Ascending aorta (tissue), 2 donors: ENCODE measurements around the gene TFF2. TPM values are rescaled to one million over a fixed set of nuclear protein-coding genes. Genes with fewer than 3 reads are reported as not detected.

Experiments
- DNase-seq, 2 donors: peaks; one replicate each; pipeline ENCODE4 v3.0.0-alpha.2; 2019; ENCODE audit warnings: low spot score in 2 of 2
- H3K27ac ChIP-seq, 2 donors: fragments of 200-600 bp; sonication (generic); one replicate each; pipeline ENCODE4 v1.5.1; 2016 to 2017; ENCODE audit warnings: mild to moderate bottlenecking in 1 of 2
- H3K27me3 ChIP-seq: fragments of 200-600 bp; sonication (generic); one replicate; pipeline ENCODE4 v1.5.1; 2017
- H3K36me3 ChIP-seq, 2 donors: fragments of 200-600 bp; sonication (generic); one replicate each; pipeline ENCODE4 v1.5.1; 2016
- H3K4me1 ChIP-seq, 2 donors: fragments of 200-600 bp; sonication (generic); one replicate each; pipeline ENCODE4 v1.5.1; 2016 to 2017; ENCODE audit warnings: mild to moderate bottlenecking in 1 of 2
- H3K4me3 ChIP-seq, 2 donors: fragments of 200-600 bp; sonication (generic); one replicate each; pipeline ENCODE4 v1.5.1; 2016 to 2017; ENCODE audit warnings: mild to moderate bottlenecking in 1 of 2
- H3K9me3 ChIP-seq, 2 donors: fragments of 200-600 bp; sonication (generic); one replicate each; pipeline ENCODE4 v1.5.1; 2016
- intact Hi-C: fragments of 100-400 bp; cut with DNase I; formaldehyde crosslinking; loops from one replicate; pipeline ENCODE4 v1.15.1; 2023
- total RNA-seq: library from RNA; depleted of rRNA; stranded (reverse); fragments of >200 nt; gene quantifications from one replicate; pipeline ENCODE4 v1.1.0, GENCODE V29; 2016
- TF ChIP-seq, protein P1 (sequence below), 3 experiments: fragments of 200-600 bp in 2 of 3; fragments of 450-650 bp in 1 of 3; sonication (generic) in 2 of 3; IDR thresholded peaks; one replicate each; pipeline ENCODE4 v1.5.1; 2016 to 2019; ENCODE audit warnings: antibody characterized with exemption in 3 of 3, mild to moderate bottlenecking in 1 of 3, moderate library complexity in 1 of 3

TFF2 gene
- total RNA-seq, 1 donor from 2014 or later: not detected

DNA sequence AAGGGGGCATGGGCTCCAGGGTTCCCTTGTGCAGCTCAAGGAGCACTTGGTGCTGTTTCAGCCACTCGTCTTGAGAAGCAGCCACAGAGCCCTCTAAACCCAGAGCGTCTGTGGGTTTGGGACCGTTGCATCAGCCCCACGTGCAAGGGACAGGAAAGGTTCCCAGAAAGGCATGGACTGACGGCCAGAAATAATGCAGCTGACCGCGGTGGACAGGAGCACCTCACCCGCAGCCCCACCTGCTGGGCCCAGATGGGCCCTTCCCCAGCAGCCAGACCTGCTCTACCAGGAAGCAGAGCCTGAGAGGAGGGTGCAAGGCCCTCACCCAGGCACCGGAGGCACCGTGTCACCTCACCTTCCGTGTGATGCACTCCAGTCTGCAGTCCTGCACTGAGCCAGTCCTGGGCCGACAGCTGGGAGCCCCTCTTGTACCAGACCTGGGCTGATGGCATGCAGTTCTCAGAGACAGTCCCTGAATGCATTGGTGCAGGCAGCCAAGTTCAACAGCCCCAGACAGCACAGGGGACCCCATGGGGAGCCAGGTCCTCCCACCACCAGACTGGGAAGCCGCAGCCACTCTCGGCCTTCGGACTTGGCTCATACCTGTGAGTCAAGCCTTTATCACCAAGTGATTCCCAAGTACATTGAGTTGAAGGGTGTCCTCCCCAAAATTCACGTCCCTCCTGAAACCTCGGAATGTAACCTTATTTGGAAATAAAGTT, 30.8 kb downstream of the TFF2 start:
- DNase-seq: no peak
- Histone ChIP-seq H3K27ac (no peak overlapping the region), H3K9me3 (no peaks in the 10 kb centered on the region), H3K27me3 (no peaks in the 10 kb centered on the region), H3K36me3 (no peaks in the 10 kb centered on the region), H3K4me1 (no peaks in the 10 kb centered on the region), H3K4me3 (no peak overlapping the region)
- intact Hi-C loops: no loop called here
- TF ChIP-seq, protein P1, sequence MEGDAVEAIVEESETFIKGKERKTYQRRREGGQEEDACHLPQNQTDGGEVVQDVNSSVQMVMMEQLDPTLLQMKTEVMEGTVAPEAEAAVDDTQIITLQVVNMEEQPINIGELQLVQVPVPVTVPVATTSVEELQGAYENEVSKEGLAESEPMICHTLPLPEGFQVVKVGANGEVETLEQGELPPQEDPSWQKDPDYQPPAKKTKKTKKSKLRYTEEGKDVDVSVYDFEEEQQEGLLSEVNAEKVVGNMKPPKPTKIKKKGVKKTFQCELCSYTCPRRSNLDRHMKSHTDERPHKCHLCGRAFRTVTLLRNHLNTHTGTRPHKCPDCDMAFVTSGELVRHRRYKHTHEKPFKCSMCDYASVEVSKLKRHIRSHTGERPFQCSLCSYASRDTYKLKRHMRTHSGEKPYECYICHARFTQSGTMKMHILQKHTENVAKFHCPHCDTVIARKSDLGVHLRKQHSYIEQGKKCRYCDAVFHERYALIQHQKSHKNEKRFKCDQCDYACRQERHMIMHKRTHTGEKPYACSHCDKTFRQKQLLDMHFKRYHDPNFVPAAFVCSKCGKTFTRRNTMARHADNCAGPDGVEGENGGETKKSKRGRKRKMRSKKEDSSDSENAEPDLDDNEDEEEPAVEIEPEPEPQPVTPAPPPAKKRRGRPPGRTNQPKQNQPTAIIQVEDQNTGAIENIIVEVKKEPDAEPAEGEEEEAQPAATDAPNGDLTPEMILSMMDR (IDR thresholded peaks at IDR 0.05): no peak

DNA sequence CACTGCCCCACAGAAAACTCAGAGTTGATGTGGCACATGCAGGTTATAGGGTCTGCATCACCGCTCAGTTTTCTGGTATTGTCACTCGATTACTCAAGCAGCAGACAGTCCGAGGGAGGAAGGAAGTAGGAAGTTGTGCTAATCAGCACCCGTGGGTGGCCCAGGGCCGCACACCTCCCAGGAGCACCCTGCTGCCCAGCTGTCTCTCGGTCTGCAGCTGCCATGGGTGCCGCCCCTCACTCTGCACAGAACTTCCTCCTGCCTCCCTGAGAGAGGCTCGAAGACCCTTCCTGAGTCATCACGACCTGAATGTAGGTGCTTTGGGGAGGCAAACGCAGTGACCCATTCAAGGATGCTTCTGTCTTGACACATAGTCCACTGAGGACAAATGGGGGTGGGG, 31.4 kb downstream of the TFF2 start:
- Histone ChIP-seq H3K27ac (no peak overlapping the region), H3K4me3 (no peak overlapping the region), H3K4me1 (no peaks in the 10 kb centered on the region), H3K9me3 (no peaks in the 10 kb centered on the region), H3K27me3 (no peaks in the 10 kb centered on the region), H3K36me3 (no peaks in the 10 kb centered on the region)
- no peak for DNase-seq
- TF ChIP-seq, protein P1 (IDR thresholded peaks at IDR 0.05): no peak
- intact Hi-C loops: no loop called here

DNA sequence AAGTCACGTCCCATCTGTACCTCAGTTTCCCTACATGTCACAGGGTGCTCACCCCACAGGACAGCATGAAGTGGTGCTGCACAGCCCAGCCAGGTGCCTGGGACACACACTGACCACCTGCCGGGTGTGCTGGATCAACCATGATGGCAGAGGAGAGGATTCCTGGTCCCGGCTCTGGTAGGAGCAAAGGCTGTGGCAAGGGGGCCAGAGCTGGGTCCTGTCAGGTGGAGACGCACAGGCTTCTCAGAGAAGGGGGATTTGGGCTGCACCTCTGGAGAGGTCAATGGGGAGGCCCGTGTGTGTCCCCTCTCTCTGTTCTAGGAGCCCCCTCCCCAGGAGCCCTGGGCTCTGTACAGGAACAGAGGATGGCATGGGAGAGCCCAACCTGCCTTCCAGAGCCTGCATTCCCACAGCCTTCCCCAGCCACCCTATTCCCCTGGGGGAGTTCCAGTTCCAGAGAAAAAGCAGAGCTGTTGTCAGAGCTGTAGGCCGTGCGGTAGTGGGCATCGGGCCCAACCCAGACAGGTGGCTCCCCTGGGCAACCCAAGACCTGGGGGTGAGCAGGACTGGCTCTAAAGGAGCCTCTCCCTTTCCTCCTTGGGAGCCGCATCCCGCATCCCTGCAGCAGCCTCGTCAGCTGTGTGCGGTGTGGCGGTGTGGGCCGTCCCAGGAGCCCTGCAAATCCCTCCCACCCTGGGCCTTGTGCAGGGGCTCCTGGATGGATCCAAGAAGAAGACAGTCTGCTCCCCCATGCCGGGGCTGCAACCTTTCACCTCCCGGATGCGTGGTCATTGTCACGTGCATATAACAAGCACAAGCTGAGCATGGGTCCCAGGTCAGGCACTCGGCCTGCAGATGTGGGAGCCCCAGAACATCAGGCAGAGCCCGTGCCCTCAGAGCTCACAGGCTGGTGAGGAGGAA, 32.7 kb downstream of the TFF2 start:
- Histone ChIP-seq H3K4me1 (no peaks in the 10 kb centered on the region), H3K27ac (no peak overlapping the region), H3K4me3 (no peak overlapping the region), H3K36me3 (no peaks in the 10 kb centered on the region), H3K27me3 (no peaks in the 10 kb centered on the region), H3K9me3 (no peaks in the 10 kb centered on the region)
- TF ChIP-seq, protein P1 (IDR thresholded peaks at IDR 0.05): no peak
- intact Hi-C loops: no loop called here
- DNase-seq: no peak

DNA sequence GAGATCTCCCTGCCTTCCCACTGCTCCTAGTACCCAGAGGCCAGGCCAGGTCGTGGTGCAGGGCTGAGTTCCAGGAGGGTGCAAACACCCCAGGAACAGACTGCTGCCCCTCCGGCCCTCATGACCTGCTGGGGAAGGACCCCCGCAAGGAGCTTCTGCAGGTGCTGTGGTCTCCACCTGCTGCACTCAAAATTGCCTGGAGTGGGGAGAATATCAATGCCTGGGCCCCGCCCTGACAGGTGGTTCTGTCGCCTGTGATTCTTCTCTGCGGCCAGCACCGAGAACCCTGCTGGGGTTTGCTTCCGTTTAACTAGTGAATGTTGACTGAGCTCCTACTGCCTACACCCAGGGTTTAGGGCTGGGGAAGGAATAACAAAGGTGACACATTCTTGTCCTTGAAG, 33.5 kb downstream of the TFF2 start:
- TF ChIP-seq, protein P1 (IDR thresholded peaks at IDR 0.05): no peak
- no peak overlapping the region for H3K27ac ChIP-seq
- DNase-seq: no peak

DNA sequence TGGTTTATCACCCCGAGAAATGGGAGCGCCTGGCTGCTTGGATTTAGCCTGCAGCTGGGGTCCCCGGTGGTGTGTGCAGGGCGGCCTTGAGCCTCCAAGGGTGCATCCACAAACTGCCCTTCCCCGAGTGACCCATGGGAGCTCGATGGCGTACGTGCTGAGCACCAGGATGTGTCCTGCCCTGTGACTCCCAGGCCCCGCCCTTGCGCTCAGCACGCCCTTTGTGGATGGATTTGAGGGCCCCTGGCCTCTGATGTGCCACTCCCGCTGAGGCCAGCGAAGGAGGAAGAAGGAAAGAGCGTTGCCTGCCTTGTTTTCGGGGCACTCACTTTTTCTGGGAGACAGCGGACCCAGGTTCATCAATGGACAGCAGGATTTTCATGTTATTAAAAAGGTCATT, 33.9 kb downstream of the TFF2 start:
- intact Hi-C loops: no loop called here
- H3K4me3 ChIP-seq: no peak overlapping the region
- H3K27me3 ChIP-seq: no peaks in the 10 kb centered on the region
- no peaks in the 10 kb centered on the region for H3K4me1 ChIP-seq
- no peaks in the 10 kb centered on the region for H3K36me3 ChIP-seq
- H3K27ac ChIP-seq: no peak overlapping the region
- TF ChIP-seq, protein P1 (IDR thresholded peaks at IDR 0.05): no peak
- no peaks in the 10 kb centered on the region for H3K9me3 ChIP-seq
- DNase-seq: no peak

More for the DNA sequence above, 33.5 kb downstream of the TFF2 start:
- no peaks in the 10 kb centered on the region for H3K9me3 ChIP-seq
- intact Hi-C loops: no loop called here
- no peaks in the 10 kb centered on the region for H3K27me3 ChIP-seq
- no peaks in the 10 kb centered on the region for H3K36me3 ChIP-seq
- no peak overlapping the region for H3K4me3 ChIP-seq
- no peaks in the 10 kb centered on the region for H3K4me1 ChIP-seq
